SU-DHL-6 (cell line): ENCODE data around the gene WFDC6.

Source experiments
- CTCF ChIP-seq: fragments of 200-600 bp; sonication (generic); IDR thresholded peaks from one replicate; pipeline ENCODE4 v1.5.1; 2017; ENCODE audit warnings: antibody characterized with exemption, mild to moderate bottlenecking, low read length, moderate library complexity; ENCODE audit not compliant: insufficient read depth, poor library complexity, severe bottlenecking
- EZH2phosphoT487 ChIP-seq: fragments of 200-600 bp; sonication (generic), shearing (Covaris generic); conservative IDR thresholded peaks from 2 replicates; pipeline ENCODE4 v1.6.1; 2018; ENCODE audit warnings: mild to moderate bottlenecking, antibody characterized with exemption, low read length, moderate library complexity, mixed read lengths

- no peak for TF ChIP-seq CTCF
- no peak for TF ChIP-seq EZH2phosphoT487
Observed at GRCh38 chr20:45502561-45502960, 36.7 kb downstream of the WFDC6 start.
